Spleen (tissue), 7 donors: ENCODE results near the gene HOXD12.

Experiments used
- CTCF ChIP-seq, 11 experiments: fragments of 200-600 bp in 7 of 11; fragments of 450-650 bp in 4 of 11; sonication (generic) in 4 of 11; IDR thresholded peaks in 8 of 11; conservative IDR thresholded peaks in 3 of 11; 1 replicate in 7 of 11; 2 replicates in 4 of 11; pipeline versions ENCODE4 v1.4.0 to v1.8.0; 2016 to 2021; ENCODE audit warnings: antibody characterized with exemption in 11 of 11, inconsistent platforms in 4 of 11, mild to moderate bottlenecking in 1 of 11
- POLR2A ChIP-seq, 3 donors: fragments of 450-650 bp; IDR thresholded peaks; one replicate each; pipeline ENCODE4 v1.5.1; 2017; ENCODE audit warnings: antibody characterized with exemption in 3 of 3, mild to moderate bottlenecking in 1 of 3
- POLR2AphosphoS5 ChIP-seq, 3 donors: sonication (generic); formaldehyde crosslinking; IDR thresholded peaks; one replicate each; pipeline ENCODE4 v1.5.1; 2017; ENCODE audit warnings: antibody characterized with exemption in 3 of 3
- donor health status: DM: no; HTN: no; CAD: no; lungs with moderate emphysema.
- donor health status: DM: no; HTN: no; CAD: no.
- donor health status: DM: no; HTN: no; CAD: no.

- no peak for TF ChIP-seq CTCF (IDR thresholded peaks at IDR 0.05 in 8 of 11, conservative IDR thresholded peaks at IDR 0.05 in 3 of 11)
- no peak for TF ChIP-seq POLR2A (IDR thresholded peaks at IDR 0.05)
- no peak for TF ChIP-seq POLR2AphosphoS5 (IDR thresholded peaks at IDR 0.05)
Observed at GRCh38 chr2:176103194-176103593, 3.6 kb downstream of the HOXD12 start.
